Right lobe of liver (tissue), 4 donors: ENCODE measurements around the gene ATRNL1.

Experiments used
- POLR2A ChIP-seq: fragments of 450-650 bp; IDR thresholded peaks from one replicate; pipeline ENCODE4 v1.6.1; 2017; ENCODE audit warnings: antibody characterized with exemption, mild to moderate bottlenecking
- TF ChIP-seq, protein P1 (sequence below), 4 donors: fragments of 200-600 bp in 3 of 4; fragments of 450-650 bp in 1 of 4; IDR thresholded peaks; one replicate each; pipeline versions ENCODE4 v1.5.1 to v1.8.0; 2016 to 2022; ENCODE audit warnings: antibody characterized with exemption in 4 of 4, mild to moderate bottlenecking in 2 of 4
- donor health status: DM: no; HTN: no; CAD: no.
- donor health status: DM: no; HTN: no; CAD: no.
- donor health status: DM: no; HTN: yes; CAD: no.

DNA sequence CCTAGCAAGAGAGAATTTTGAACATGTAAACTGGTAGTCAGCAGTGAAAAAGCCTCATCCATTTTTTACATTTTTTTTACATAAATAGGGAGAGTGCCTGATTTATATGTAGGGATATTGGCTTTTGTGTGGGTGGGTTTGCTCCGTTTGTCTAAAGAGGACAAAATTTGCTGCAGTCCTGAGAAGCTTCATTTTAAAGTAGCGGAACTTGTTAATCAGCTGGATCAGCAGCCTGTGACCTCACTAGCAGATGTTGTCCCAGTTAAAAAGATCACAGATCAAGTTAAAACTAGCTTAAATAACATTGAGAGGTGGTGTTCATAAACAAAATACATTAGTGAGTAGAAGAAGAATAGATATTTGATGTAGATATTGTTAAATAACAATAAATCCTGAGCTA lies 2.6 kb downstream of the ATRNL1 start:
- TF ChIP-seq, protein P1, sequence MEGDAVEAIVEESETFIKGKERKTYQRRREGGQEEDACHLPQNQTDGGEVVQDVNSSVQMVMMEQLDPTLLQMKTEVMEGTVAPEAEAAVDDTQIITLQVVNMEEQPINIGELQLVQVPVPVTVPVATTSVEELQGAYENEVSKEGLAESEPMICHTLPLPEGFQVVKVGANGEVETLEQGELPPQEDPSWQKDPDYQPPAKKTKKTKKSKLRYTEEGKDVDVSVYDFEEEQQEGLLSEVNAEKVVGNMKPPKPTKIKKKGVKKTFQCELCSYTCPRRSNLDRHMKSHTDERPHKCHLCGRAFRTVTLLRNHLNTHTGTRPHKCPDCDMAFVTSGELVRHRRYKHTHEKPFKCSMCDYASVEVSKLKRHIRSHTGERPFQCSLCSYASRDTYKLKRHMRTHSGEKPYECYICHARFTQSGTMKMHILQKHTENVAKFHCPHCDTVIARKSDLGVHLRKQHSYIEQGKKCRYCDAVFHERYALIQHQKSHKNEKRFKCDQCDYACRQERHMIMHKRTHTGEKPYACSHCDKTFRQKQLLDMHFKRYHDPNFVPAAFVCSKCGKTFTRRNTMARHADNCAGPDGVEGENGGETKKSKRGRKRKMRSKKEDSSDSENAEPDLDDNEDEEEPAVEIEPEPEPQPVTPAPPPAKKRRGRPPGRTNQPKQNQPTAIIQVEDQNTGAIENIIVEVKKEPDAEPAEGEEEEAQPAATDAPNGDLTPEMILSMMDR (IDR thresholded peaks at IDR 0.05): no peak
- TF ChIP-seq POLR2A: no peak
